ENCODE results near the gene ABHD2. TPM values are rescaled to one million over a fixed set of nuclear protein-coding genes. Genes with fewer than 3 reads are reported as not detected.

ABHD2 gene
- total RNA-seq, 1 experiment from 2014 or later, result 18.3 TPM

GRCh38 chr15:89178307-89178977 is 90.2 kb downstream of the ABHD2 start:
- H3K36me3 ChIP-seq, result peaks cover 28% of the 10 kb centered on the region
- H3K27me3 ChIP-seq, result no peaks in the 10 kb centered on the region
- DNase-seq, result no peak

GRCh38 chr15:89179966-89180875 is 92.0 kb downstream of the ABHD2 start:
- no peak overlapping the region for H3K4me3 ChIP-seq
- no peak for DNase-seq
- H3K27me3 ChIP-seq, result no peaks in the 10 kb centered on the region

More at GRCh38 chr15:89178307-89178977, 90.2 kb downstream of the ABHD2 start:
- Histone ChIP-seq H3K9me3 (no peaks in the 10 kb centered on the region), H3K4me3 (no peak overlapping the region)

GRCh38 chr15:89184357-89184756 is 96.1 kb downstream of the ABHD2 start:
- no peak for DNase-seq
- H3K27me3 ChIP-seq, result no peaks in the 10 kb centered on the region
- no peaks in the 10 kb centered on the region for H3K9me3 ChIP-seq
- peaks cover 9% of the 10 kb centered on the region for H3K36me3 ChIP-seq
- H3K4me3 ChIP-seq, result no peak overlapping the region

More at GRCh38 chr15:89179966-89180875, 92.0 kb downstream of the ABHD2 start:
- peaks cover 27% of the 10 kb centered on the region for H3K36me3 ChIP-seq
- no peaks in the 10 kb centered on the region for H3K9me3 ChIP-seq

GRCh38 chr15:89184886-89185526 is 96.8 kb downstream of the ABHD2 start:
- no peaks in the 10 kb centered on the region for H3K9me3 ChIP-seq
- no peak overlapping the region for H3K4me3 ChIP-seq
- no peak for DNase-seq
- peaks cover 13% of the 10 kb centered on the region for H3K36me3 ChIP-seq
- H3K27me3 ChIP-seq, result no peaks in the 10 kb centered on the region

GRCh38 chr15:89186803-89187202 is 98.5 kb downstream of the ABHD2 start:
- no peak for DNase-seq
- Histone ChIP-seq H3K9me3 (no peaks in the 10 kb centered on the region), H3K36me3 (peaks cover 28% of the 10 kb centered on the region), H3K4me3 (no peak overlapping the region), H3K27me3 (no peaks in the 10 kb centered on the region)

GRCh38 chr15:89187301-89187985 is 99.2 kb downstream of the ABHD2 start:
- DNase-seq, result no peak
- Histone ChIP-seq H3K36me3 (peaks cover 32% of the 10 kb centered on the region), H3K9me3 (no peaks in the 10 kb centered on the region)

GRCh38 chr15:89187986-89188514 is 99.8 kb downstream of the ABHD2 start:
- Histone ChIP-seq H3K36me3 (peaks cover 33% of the 10 kb centered on the region), H3K9me3 (no peaks in the 10 kb centered on the region), H3K4me3 (no peak overlapping the region), H3K27me3 (no peaks in the 10 kb centered on the region)
- peak; percentile 36 for DNase-seq

More at GRCh38 chr15:89187301-89187985, 99.2 kb downstream of the ABHD2 start:
- Histone ChIP-seq H3K27me3 (no peaks in the 10 kb centered on the region), H3K4me3 (no peak overlapping the region)

GRCh38 chr15:89192136-89192535 is 103.9 kb downstream of the ABHD2 start:
- H3K36me3 ChIP-seq, result peaks cover 39% of the 10 kb centered on the region
- H3K9me3 ChIP-seq, result no peaks in the 10 kb centered on the region
- no peaks in the 10 kb centered on the region for H3K27me3 ChIP-seq
- no peak for DNase-seq
- H3K4me3 ChIP-seq, result no peak overlapping the region

GRCh38 chr15:89192766-89193165 is 104.5 kb downstream of the ABHD2 start:
- Histone ChIP-seq H3K27me3 (no peaks in the 10 kb centered on the region), H3K36me3 (peaks cover 39% of the 10 kb centered on the region), H3K4me3 (no peak overlapping the region), H3K9me3 (no peaks in the 10 kb centered on the region)
- no peak for DNase-seq

- peaks cover 30% of the 10 kb centered on the region for H3K36me3 ChIP-seq
- no peak for DNase-seq
- H3K4me3 ChIP-seq, result no peak overlapping the region
- no peaks in the 10 kb centered on the region for H3K9me3 ChIP-seq
- no peaks in the 10 kb centered on the region for H3K27me3 ChIP-seq
Observed at GRCh38 chr15:89194608-89195007, 106.4 kb downstream of the ABHD2 start.

GRCh38 chr15:89195836-89196235 is 107.6 kb downstream of the ABHD2 start:
- peaks cover 18% of the 10 kb centered on the region for H3K36me3 ChIP-seq
- H3K27me3 ChIP-seq, result no peaks in the 10 kb centered on the region
- no peak overlapping the region for H3K4me3 ChIP-seq
- no peaks in the 10 kb centered on the region for H3K9me3 ChIP-seq
- DNase-seq, result no peak

- no peak for DNase-seq
- Histone ChIP-seq H3K36me3 (peaks cover 14% of the 10 kb centered on the region), H3K27me3 (no peaks in the 10 kb centered on the region), H3K4me3 (no peak overlapping the region), H3K9me3 (no peaks in the 10 kb centered on the region)
Observed at GRCh38 chr15:89196241-89196640, 108.0 kb downstream of the ABHD2 start.

- no peaks in the 10 kb centered on the region for H3K27me3 ChIP-seq
- no peaks in the 10 kb centered on the region for H3K9me3 ChIP-seq
- H3K4me3 ChIP-seq, result no peak overlapping the region
- no peak for DNase-seq
- peaks cover 9% of the 10 kb centered on the region for H3K36me3 ChIP-seq
Observed at GRCh38 chr15:89196994-89197393, 108.7 kb downstream of the ABHD2 start.

GRCh38 chr15:89197503-89197971 is 109.3 kb downstream of the ABHD2 start:
- Histone ChIP-seq H3K27me3 (no peaks in the 10 kb centered on the region), H3K36me3 (peaks cover 7% of the 10 kb centered on the region; the same call in 1 of the 2 replicates), H3K4me3 (no peak overlapping the region), H3K9me3 (no peaks in the 10 kb centered on the region)
- DNase-seq, result no peak

- H3K36me3 ChIP-seq, result peaks cover 4% of the 10 kb centered on the region; the same call in 1 of the 2 replicates
- H3K27me3 ChIP-seq, result no peaks in the 10 kb centered on the region
- H3K4me3 ChIP-seq, result no peak overlapping the region
- H3K9me3 ChIP-seq, result no peaks in the 10 kb centered on the region
- no peak for DNase-seq
Observed at GRCh38 chr15:89198196-89198595, 109.9 kb downstream of the ABHD2 start.

- no peaks in the 10 kb centered on the region for H3K27me3 ChIP-seq
- DNase-seq, result no peak
- no peak overlapping the region for H3K4me3 ChIP-seq
- 0 out of 2 replicates have a peak, but pooled peaks cover 2% of the 10 kb centered on the region for H3K36me3 ChIP-seq
- H3K9me3 ChIP-seq, result no peaks in the 10 kb centered on the region
Observed at GRCh38 chr15:89198934-89199333, 110.7 kb downstream of the ABHD2 start.
